GM12878 (cell line): ENCODE results near the gene GMIP. TPM values are rescaled to one million over a fixed set of nuclear protein-coding genes. Genes with fewer than 3 reads are reported as not detected.

Experiments used
- ATAC-seq: fragments of 200-7000 bp; cut with Tn5 transposase; 3 replicates; pipeline ENCODE4 v1.9.1; 2020; ENCODE audit warnings: mild to moderate bottlenecking, moderate library complexity
- BruUV-seq: library from RNA; stranded (reverse); fragments of 400-500 nt; replicated peaks from 2 replicates; lab custom pipeline; 2021; lab: Mats Ljungman, UMichigan
- CTCF ChIA-PET: fragments of 300-600 bp; sonication (Branson Sonifier 250); formaldehyde crosslinking; extraction: SDS; loops from one replicate; lab custom pipeline; 2021; ENCODE audit warnings: inconsistent platforms; lab: Yijun Ruan, JAX
- POLR2A ChIA-PET: fragments of 350-600 bp; formaldehyde crosslinking; extraction: SDS; loops from one replicate; lab custom pipeline; 2021; ENCODE audit warnings: inconsistent platforms; lab: Charles Lee
- RAD21 ChIA-PET: fragments of 300-600 bp; sonication (Branson Sonifier 250); formaldehyde crosslinking; loops from one replicate; lab custom pipeline; 2023; ENCODE audit warnings: antibody characterized with exemption; ENCODE audit not compliant: unreplicated experiment; lab: Charles Lee
- SMC1A ChIA-PET: fragments of 300-600 bp; sonication (Branson Sonifier 250); formaldehyde crosslinking; loops from one replicate; lab custom pipeline; 2023; ENCODE audit not compliant: unreplicated experiment, uncharacterized antibody; lab: Charles Lee
- DNase-seq: peaks from one replicate; pipeline ENCODE4 v3.0.0-alpha.2; 2011; ENCODE audit warnings: low read depth, low spot score
- FAIRE-seq: peaks from 3 replicates; lab custom pipeline; 2011; peaks lifted over from hg19 to GRCh38; lab: Jason Lieb, UNC
- H2AFZ ChIP-seq: 2 replicates; pipeline ENCODE4 v1.6.0; 2011; ENCODE audit warnings: low read depth, low read length, control low read depth; ENCODE audit not compliant: control insufficient read depth
- H3K27ac ChIP-seq: 2 replicates; pipeline ENCODE4 v1.5.1; 2011; ENCODE audit warnings: control low read depth; ENCODE audit not compliant: control insufficient read depth, insufficient read depth
- H3K27me3 ChIP-seq, 2 experiments: replicated peaks in 1 of 2; 2 replicates each; pipeline versions ENCODE4 v1.6.0 to v1.6.1; 2011; ENCODE audit warnings: low read length in 1 of 2; ENCODE audit not compliant: control insufficient read depth in 2 of 2, insufficient read depth in 2 of 2
- H3K36me3 ChIP-seq, 2 experiments: 2 replicates each; pipeline ENCODE4 v1.5.1; 2011; ENCODE audit warnings: low read length in 1 of 2; ENCODE audit not compliant: control insufficient read depth in 2 of 2, insufficient read depth in 2 of 2
- H3K4me1 ChIP-seq: 2 replicates; pipeline ENCODE4 v1.6.1; 2011; ENCODE audit warnings: mild to moderate bottlenecking, low read length, moderate library complexity, mixed read lengths; ENCODE audit not compliant: control insufficient read depth, insufficient read depth
- H3K4me2 ChIP-seq: 2 replicates; pipeline ENCODE4 v1.6.0; 2011; ENCODE audit warnings: control low read depth; ENCODE audit not compliant: control insufficient read depth, insufficient read depth
- H3K4me3 ChIP-seq: fragments of 200-600 bp; sonication (generic); 2 replicates; pipeline ENCODE4 v1.5.1; 2016
- H3K79me2 ChIP-seq: 2 replicates; pipeline ENCODE4 v1.6.0; 2011; ENCODE audit warnings: low read length; ENCODE audit not compliant: control insufficient read depth, insufficient read depth
- H3K9ac ChIP-seq: 2 replicates; pipeline ENCODE4 v1.8.0; 2011; ENCODE audit warnings: low read length, control low read depth, mixed read lengths; ENCODE audit not compliant: control insufficient read depth, insufficient read depth
- H3K9me3 ChIP-seq: replicated peaks from 3 replicates; pipeline ENCODE4 v1.5.1; 2011; ENCODE audit warnings: mild to moderate bottlenecking, low read length; ENCODE audit not compliant: control insufficient read depth, insufficient read depth
- H4K20me1 ChIP-seq: 2 replicates; pipeline ENCODE4 v1.6.0; 2011; ENCODE audit not compliant: control insufficient read depth, insufficient read depth
- HDAC6 ChIP-seq: fragments of 200-600 bp; sonication (generic); IDR thresholded peaks from one replicate; pipeline ENCODE4 v1.8.0; 2017; ENCODE audit warnings: antibody characterized with exemption; ENCODE audit not compliant: unreplicated experiment
- IKZF1 ChIP-seq: fragments of 450-650 bp; conservative IDR thresholded peaks from 2 replicates; pipeline ENCODE4 v1.6.1; 2017; ENCODE audit warnings: antibody characterized with exemption, mild to moderate bottlenecking
- IRF4 ChIP-seq: IDR thresholded peaks from 2 replicates; pipeline ENCODE4 v1.6.1; 2011; ENCODE audit warnings: low read depth, low read length
- STAT1 ChIP-seq: fragments of 450-650 bp; conservative IDR thresholded peaks from 2 replicates; pipeline ENCODE4 v1.6.1; 2014; ENCODE audit warnings: antibody characterized with exemption, mild to moderate bottlenecking
- SUZ12 ChIP-seq: fragments of 200-600 bp; sonication (generic); IDR thresholded peaks from one replicate; pipeline ENCODE4 v1.6.1; 2018; ENCODE audit warnings: antibody characterized with exemption, mild to moderate bottlenecking; ENCODE audit not compliant: unreplicated experiment
- TCF12 ChIP-seq: IDR thresholded peaks from 2 replicates; pipeline ENCODE4 v1.6.1; 2011; ENCODE audit warnings: low read depth, mild to moderate bottlenecking, low read length
- WGBS: methylation state at CpG from one replicate; pipeline ENCODE4 v1.1.6; 2016; ENCODE audit warnings: low lambda C conversion rate; ENCODE audit not compliant: insufficient replicate concordance, insufficient coverage; ENCODE audit errors: missing lambda C conversion rate; 5-methylcytosine and 5-hydroxymethylcytosine counted together
- in situ Hi-C: fragments of 300-500 bp; cut with MboI; formaldehyde crosslinking; loops from 9 replicates; pipeline ENCODE4 v1.14.3; 2018; ENCODE audit warnings: mixed read lengths
- intact Hi-C: fragments of 100-400 bp; cut with micrococcal nuclease; formaldehyde crosslinking; loops from one replicate; pipeline ENCODE4 v1.14.2; 2022; ENCODE audit not compliant: unreplicated experiment
- polyA plus RNA-seq, 11 experiments: library from polyadenylated mRNA; depleted of rRNA in 4 of 11; unstranded in 6 of 11; stranded (reverse) in 5 of 11; fragments of >200 nt; fragmentation: Nextera tagmentation in 4 of 11; fragmentation: Illumina TruSeq in 1 of 11; extraction: Ambion mirVana in 4 of 11; extraction: Trizol in 1 of 11; gene quantifications; 1 replicate in 1 of 11; 2 replicates in 10 of 11; pipeline versions ENCODE4 v1.2.1 to v1.2.3, GENCODE V29; 2011 to 2016; ENCODE audit warnings: inconsistent platforms in 2 of 11, missing spikeins in 2 of 11, low read depth in 1 of 11
- total RNA-seq, 4 experiments: library from RNA; depleted of rRNA in 3 of 4; stranded (reverse); fragments of >200 nt in 3 of 4; fragmentation: Illumina TruSeq in 1 of 4; extraction: Trizol in 1 of 4; gene quantifications; 2 replicates each; pipeline versions ENCODE4 v1.2.1 to v1.2.3, GENCODE V29; 2013 to 2021
- TF ChIP-seq, protein P1 (sequence below): IDR thresholded peaks from 2 replicates; pipeline ENCODE4 v1.6.1; 2012; ENCODE audit warnings: low read depth, low read length, improper control_type of control experiment
- TF ChIP-seq, protein P2 (sequence below): IDR thresholded peaks from 2 replicates; pipeline ENCODE4 v1.6.1; 2012; ENCODE audit warnings: improper control_type of control experiment, low read depth, low read length; ENCODE audit not compliant: insufficient replicate concordance
- TF ChIP-seq, protein P3 (sequence below): fragments of 450-650 bp; IDR thresholded peaks from 2 replicates; pipeline ENCODE4 v1.6.1; 2017; ENCODE audit warnings: mild to moderate bottlenecking
- TF ChIP-seq, protein P4 (sequence below): fragments of 450-650 bp; conservative IDR thresholded peaks from 2 replicates; pipeline ENCODE4 v1.6.1; 2017; ENCODE audit warnings: mild to moderate bottlenecking, moderate library complexity
- TF ChIP-seq, protein P5 (sequence below): fragments of 150-350 bp; IDR thresholded peaks from 2 replicates; pipeline ENCODE4 v1.6.1; 2014; ENCODE audit warnings: mild to moderate bottlenecking, low read depth, low read length

Gene GMIP
- total and polyA plus RNA-seq, 10 of the 15 experiments (the other 5 are each of a cell fraction or from before 2014, with no cell fraction given): 1.5 to 63.5 (median 22.3) TPM

DNA sequence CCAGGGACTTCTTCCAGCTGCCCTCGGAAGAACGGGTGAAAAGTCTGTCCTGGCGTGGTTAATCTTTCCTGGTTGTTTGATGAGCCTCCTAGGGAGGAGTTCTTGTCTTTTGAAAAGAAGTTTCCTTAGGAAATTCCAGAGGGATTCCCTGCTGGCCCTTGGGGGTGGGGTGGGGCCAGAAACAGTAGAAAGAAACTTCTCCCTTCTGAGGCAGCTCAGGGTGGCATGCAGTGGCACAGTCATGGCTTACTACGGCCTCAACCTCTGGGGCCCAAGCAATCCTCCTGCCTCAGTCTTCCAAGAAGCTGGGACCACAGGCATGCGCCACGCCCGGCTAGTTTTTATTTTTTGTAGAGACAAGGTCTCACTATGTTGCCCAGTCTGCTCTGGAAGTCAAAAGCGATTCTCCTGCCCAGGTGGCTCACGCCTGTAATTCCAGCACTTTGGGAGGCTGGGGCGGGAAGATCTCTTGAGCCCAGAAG, 26.7 kb upstream of the GMIP start:
- BruUV-seq: no TSS peak
- ChIA-PET SMC1A (interaction anchor here (0.8 to 1.8 kb wide), 3 partner anchors 106 to 151 kb away, joined by 3 to 9 read pairs (median 3); partner anchors contain the start of gene ZNF506), CTCF (no interaction called here), RAD21 (interaction anchor here (0.9 kb wide), 1 partner anchor 286 kb away, joined by 3 read pairs; no protein-coding TSS in a partner anchor), POLR2A (interaction anchor here (1.2 kb wide), 1 partner anchor 106 kb away, joined by 3 read pairs; no protein-coding TSS in a partner anchor)
- Histone ChIP-seq H3K4me1 (peaks cover 8% of the 10 kb centered on the region), H3K27ac (peak overlapping the region; percentile 98), H3K9me3 (peaks cover 16% of the 10 kb centered on the region; the same call in 2 of the 3 replicates), H3K4me3 (peak overlapping the region; percentile 91), H3K4me2 (peak overlapping the region; percentile 53), H4K20me1 (no peaks in the 10 kb centered on the region), H3K27me3 (no peaks in the 10 kb centered on the region), H3K36me3 (peaks cover 0 to 23% of the 10 kb centered on the region in 2 experiments; a peak in 2 of 4 replicates), H3K79me2 (peaks cover 30% of the 10 kb centered on the region), H2AFZ (no peak overlapping the region), H3K9ac (peak overlapping the region; percentile 99)
- ATAC-seq: no peak
- in situ Hi-C loops: no loop called here
- DNase-seq: no peak
- WGBS: 87% methylated on average over 10 of the region's 10 CpGs
- intact Hi-C loops: no loop called here
- no peak for FAIRE-seq
- TF ChIP-seq, protein P1, sequence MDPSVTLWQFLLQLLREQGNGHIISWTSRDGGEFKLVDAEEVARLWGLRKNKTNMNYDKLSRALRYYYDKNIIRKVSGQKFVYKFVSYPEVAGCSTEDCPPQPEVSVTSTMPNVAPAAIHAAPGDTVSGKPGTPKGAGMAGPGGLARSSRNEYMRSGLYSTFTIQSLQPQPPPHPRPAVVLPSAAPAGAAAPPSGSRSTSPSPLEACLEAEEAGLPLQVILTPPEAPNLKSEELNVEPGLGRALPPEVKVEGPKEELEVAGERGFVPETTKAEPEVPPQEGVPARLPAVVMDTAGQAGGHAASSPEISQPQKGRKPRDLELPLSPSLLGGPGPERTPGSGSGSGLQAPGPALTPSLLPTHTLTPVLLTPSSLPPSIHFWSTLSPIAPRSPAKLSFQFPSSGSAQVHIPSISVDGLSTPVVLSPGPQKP: no peak
- no peak for TF ChIP-seq IKZF1
- TF ChIP-seq HDAC6: no peak
- TF ChIP-seq SUZ12: no peak
- TF ChIP-seq, protein P2, sequence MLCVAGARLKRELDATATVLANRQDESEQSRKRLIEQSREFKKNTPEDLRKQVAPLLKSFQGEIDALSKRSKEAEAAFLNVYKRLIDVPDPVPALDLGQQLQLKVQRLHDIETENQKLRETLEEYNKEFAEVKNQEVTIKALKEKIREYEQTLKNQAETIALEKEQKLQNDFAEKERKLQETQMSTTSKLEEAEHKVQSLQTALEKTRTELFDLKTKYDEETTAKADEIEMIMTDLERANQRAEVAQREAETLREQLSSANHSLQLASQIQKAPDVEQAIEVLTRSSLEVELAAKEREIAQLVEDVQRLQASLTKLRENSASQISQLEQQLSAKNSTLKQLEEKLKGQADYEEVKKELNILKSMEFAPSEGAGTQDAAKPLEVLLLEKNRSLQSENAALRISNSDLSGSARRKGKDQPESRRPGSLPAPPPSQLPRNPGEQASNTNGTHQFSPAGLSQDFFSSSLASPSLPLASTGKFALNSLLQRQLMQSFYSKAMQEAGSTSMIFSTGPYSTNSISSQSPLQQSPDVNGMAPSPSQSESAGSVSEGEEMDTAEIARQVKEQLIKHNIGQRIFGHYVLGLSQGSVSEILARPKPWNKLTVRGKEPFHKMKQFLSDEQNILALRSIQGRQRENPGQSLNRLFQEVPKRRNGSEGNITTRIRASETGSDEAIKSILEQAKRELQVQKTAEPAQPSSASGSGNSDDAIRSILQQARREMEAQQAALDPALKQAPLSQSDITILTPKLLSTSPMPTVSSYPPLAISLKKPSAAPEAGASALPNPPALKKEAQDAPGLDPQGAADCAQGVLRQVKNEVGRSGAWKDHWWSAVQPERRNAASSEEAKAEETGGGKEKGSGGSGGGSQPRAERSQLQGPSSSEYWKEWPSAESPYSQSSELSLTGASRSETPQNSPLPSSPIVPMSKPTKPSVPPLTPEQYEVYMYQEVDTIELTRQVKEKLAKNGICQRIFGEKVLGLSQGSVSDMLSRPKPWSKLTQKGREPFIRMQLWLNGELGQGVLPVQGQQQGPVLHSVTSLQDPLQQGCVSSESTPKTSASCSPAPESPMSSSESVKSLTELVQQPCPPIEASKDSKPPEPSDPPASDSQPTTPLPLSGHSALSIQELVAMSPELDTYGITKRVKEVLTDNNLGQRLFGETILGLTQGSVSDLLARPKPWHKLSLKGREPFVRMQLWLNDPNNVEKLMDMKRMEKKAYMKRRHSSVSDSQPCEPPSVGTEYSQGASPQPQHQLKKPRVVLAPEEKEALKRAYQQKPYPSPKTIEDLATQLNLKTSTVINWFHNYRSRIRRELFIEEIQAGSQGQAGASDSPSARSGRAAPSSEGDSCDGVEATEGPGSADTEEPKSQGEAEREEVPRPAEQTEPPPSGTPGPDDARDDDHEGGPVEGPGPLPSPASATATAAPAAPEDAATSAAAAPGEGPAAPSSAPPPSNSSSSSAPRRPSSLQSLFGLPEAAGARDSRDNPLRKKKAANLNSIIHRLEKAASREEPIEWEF: no peak
- no peak for TF ChIP-seq STAT1
- TF ChIP-seq, protein P3, sequence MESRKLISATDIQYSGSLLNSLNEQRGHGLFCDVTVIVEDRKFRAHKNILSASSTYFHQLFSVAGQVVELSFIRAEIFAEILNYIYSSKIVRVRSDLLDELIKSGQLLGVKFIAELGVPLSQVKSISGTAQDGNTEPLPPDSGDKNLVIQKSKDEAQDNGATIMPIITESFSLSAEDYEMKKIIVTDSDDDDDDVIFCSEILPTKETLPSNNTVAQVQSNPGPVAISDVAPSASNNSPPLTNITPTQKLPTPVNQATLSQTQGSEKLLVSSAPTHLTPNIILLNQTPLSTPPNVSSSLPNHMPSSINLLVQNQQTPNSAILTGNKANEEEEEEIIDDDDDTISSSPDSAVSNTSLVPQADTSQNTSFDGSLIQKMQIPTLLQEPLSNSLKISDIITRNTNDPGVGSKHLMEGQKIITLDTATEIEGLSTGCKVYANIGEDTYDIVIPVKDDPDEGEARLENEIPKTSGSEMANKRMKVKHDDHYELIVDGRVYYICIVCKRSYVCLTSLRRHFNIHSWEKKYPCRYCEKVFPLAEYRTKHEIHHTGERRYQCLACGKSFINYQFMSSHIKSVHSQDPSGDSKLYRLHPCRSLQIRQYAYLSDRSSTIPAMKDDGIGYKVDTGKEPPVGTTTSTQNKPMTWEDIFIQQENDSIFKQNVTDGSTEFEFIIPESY: no peak
- no peak for TF ChIP-seq IRF4
- TF ChIP-seq, protein P4, sequence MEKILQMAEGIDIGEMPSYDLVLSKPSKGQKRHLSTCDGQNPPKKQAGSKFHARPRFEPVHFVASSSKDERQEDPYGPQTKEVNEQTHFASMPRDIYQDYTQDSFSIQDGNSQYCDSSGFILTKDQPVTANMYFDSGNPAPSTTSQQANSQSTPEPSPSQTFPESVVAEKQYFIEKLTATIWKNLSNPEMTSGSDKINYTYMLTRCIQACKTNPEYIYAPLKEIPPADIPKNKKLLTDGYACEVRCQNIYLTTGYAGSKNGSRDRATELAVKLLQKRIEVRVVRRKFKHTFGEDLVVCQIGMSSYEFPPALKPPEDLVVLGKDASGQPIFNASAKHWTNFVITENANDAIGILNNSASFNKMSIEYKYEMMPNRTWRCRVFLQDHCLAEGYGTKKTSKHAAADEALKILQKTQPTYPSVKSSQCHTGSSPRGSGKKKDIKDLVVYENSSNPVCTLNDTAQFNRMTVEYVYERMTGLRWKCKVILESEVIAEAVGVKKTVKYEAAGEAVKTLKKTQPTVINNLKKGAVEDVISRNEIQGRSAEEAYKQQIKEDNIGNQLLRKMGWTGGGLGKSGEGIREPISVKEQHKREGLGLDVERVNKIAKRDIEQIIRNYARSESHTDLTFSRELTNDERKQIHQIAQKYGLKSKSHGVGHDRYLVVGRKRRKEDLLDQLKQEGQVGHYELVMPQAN: no peak
- TF ChIP-seq, protein P5, sequence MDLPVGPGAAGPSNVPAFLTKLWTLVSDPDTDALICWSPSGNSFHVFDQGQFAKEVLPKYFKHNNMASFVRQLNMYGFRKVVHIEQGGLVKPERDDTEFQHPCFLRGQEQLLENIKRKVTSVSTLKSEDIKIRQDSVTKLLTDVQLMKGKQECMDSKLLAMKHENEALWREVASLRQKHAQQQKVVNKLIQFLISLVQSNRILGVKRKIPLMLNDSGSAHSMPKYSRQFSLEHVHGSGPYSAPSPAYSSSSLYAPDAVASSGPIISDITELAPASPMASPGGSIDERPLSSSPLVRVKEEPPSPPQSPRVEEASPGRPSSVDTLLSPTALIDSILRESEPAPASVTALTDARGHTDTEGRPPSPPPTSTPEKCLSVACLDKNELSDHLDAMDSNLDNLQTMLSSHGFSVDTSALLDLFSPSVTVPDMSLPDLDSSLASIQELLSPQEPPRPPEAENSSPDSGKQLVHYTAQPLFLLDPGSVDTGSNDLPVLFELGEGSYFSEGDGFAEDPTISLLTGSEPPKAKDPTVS: no peak
- no peak for TF ChIP-seq TCF12
